GM13976 (cell line): Measurements from ENCODE around the gene TRA2B.

Source experiments
- DNase-seq: peaks from one replicate; pipeline ENCODE4 v3.0.0; 2012; ENCODE audit warnings: low spot score
- CTCF ChIP-seq: IDR thresholded peaks from 2 replicates; pipeline ENCODE4 v1.5.1; 2012; ENCODE audit warnings: borderline replicate concordance, mild to moderate bottlenecking; ENCODE audit not compliant: insufficient read depth; ENCODE audit errors: extremely low read depth, missing control alignments, control extremely low read depth
- in situ Hi-C: fragments of 300-500 bp; cut with MboI; formaldehyde crosslinking; loops from one replicate; pipeline ENCODE4 v1.12.0; 2022; ENCODE audit warnings: low sequenced_read_pairs, mixed read lengths, inconsistent platforms; ENCODE audit not compliant: unreplicated experiment

The TRA2B gene

GRCh38 chr3:185874119-185874518 lies 63.7 kb downstream of the TRA2B start:
- DNase-seq: no peak

GRCh38 chr3:185867650-185868049 lies 70.2 kb downstream of the TRA2B start:
- in situ Hi-C loops: no loop called here
- no peak for DNase-seq
- no peak for TF ChIP-seq CTCF

More at GRCh38 chr3:185874119-185874518, 63.7 kb downstream of the TRA2B start:
- in situ Hi-C loops: no loop called here
- no peak for TF ChIP-seq CTCF

GRCh38 chr3:185866995-185867394 lies 70.8 kb downstream of the TRA2B start:
- no peak for DNase-seq
- no peak for TF ChIP-seq CTCF
- in situ Hi-C loops: no loop called here

- TF ChIP-seq CTCF: no peak
- no peak for DNase-seq
- in situ Hi-C loops: no loop called here
Measured at GRCh38 chr3:185866555-185866954, 71.3 kb downstream of the TRA2B start.
